SK-N-SH (cell line): ENCODE measurements around the gene PKN1. TPM values are rescaled to one million over a fixed set of nuclear protein-coding genes. Genes with fewer than 3 reads are reported as not detected.
"Not testable (repeated sequence)": the region's sequence is repeated elsewhere in the genome, so short reads cannot be mapped to it uniquely, and the experiment has no call there.

Source experiments
- CTCF ChIA-PET: fragments of 300-600, 350-600 bp; formaldehyde crosslinking; extraction: SDS; loops from one replicate; lab custom pipeline; 2021; lab: Yijun Ruan, JAX
- POLR2A ChIA-PET: fragments of 350-600 bp; sonication (Branson Sonifier 250); formaldehyde crosslinking; extraction: SDS; loops from one replicate; lab custom pipeline; 2020; ENCODE audit warnings: antibody characterized with exemption, inconsistent platforms; lab: Yijun Ruan, JAX
- DNase-seq: peaks from one replicate; pipeline ENCODE4 v3.0.0; 2012
- H2AFZ ChIP-seq: fragments of 200-600 bp; sonication (generic); 2 replicates; pipeline ENCODE4 v1.8.1; 2016; ENCODE audit warnings: antibody characterized with exemption, mild to moderate bottlenecking, low read depth
- H3F3A ChIP-seq: fragments of 200-600 bp; sonication (generic); replicated peaks from 2 replicates; pipeline ENCODE3; 2016; ENCODE audit warnings: antibody characterized with exemption, mild to moderate bottlenecking; ENCODE audit not compliant: insufficient read depth
- H3K27ac ChIP-seq, 2 experiments: fragments of 200-500 bp in 1 of 2; fragments of 200-600 bp in 1 of 2; sonication (Bioruptor generic) in 1 of 2; sonication (generic), shearing (Covaris generic) in 1 of 2; 2 replicates each; pipeline versions ENCODE4 v1.5.1 to v1.6.1; 2014 to 2016; ENCODE audit warnings: low read depth in 2 of 2, inconsistent platforms in 1 of 2, low read length in 1 of 2, mild to moderate bottlenecking in 1 of 2, mixed read lengths in 1 of 2
- H3K27me3 ChIP-seq: fragments of 200-600 bp; sonication (generic), shearing (Covaris generic); 2 replicates; pipeline ENCODE4 v1.6.1; 2016; ENCODE audit warnings: mixed run types; ENCODE audit not compliant: insufficient read depth
- H3K36me3 ChIP-seq, 2 experiments: fragments of 200-500 bp in 1 of 2; fragments of 200-600 bp in 1 of 2; sonication (Bioruptor generic) in 1 of 2; sonication (generic) in 1 of 2; replicated peaks in 1 of 2; 2 replicates each; pipeline versions ENCODE3 to v1.5.1; 2014 to 2016; ENCODE audit warnings: low read length in 1 of 2, mild to moderate bottlenecking in 1 of 2; ENCODE audit not compliant: insufficient read depth in 2 of 2, control insufficient read depth in 1 of 2
- H3K4me1 ChIP-seq, 2 experiments: fragments of 200-500 bp in 1 of 2; fragments of 200-600 bp in 1 of 2; sonication (Bioruptor generic) in 1 of 2; sonication (generic), shearing (Covaris generic) in 1 of 2; 2 replicates each; pipeline versions ENCODE4 v1.5.1 to v1.6.1; 2014 to 2016; ENCODE audit warnings: low read depth in 1 of 2, low read length in 1 of 2, mixed run types in 1 of 2; ENCODE audit not compliant: insufficient read depth in 2 of 2, control insufficient read depth in 1 of 2
- H3K4me2 ChIP-seq: fragments of 200-600 bp; sonication (generic), shearing (Covaris generic); 2 replicates; pipeline ENCODE4 v1.6.1; 2017; ENCODE audit warnings: mixed run types
- H3K4me3 ChIP-seq, 2 experiments: fragments of 200-500 bp in 1 of 2; fragments of 200-600 bp in 1 of 2; sonication (Bioruptor generic) in 1 of 2; sonication (generic), shearing (Covaris generic) in 1 of 2; 2 replicates each; pipeline versions ENCODE4 v1.5.1 to v1.8.1; 2014 to 2016; ENCODE audit warnings: low read depth in 2 of 2, inconsistent platforms in 1 of 2, low read length in 1 of 2, mild to moderate bottlenecking in 1 of 2, mixed read lengths in 1 of 2, moderate library complexity in 1 of 2
- H3K79me2 ChIP-seq: fragments of 200-600 bp; sonication (generic); 2 replicates; pipeline ENCODE4 v1.8.1; 2017; ENCODE audit warnings: mild to moderate bottlenecking; ENCODE audit not compliant: insufficient read depth
- H3K9ac ChIP-seq: fragments of 200-600 bp; sonication (generic); 2 replicates; pipeline ENCODE4 v1.6.1; 2017; ENCODE audit warnings: mixed run types
- H3K9me2 ChIP-seq: fragments of 200-600 bp; sonication (generic); 2 replicates; pipeline ENCODE4 v1.6.1; 2017; ENCODE audit warnings: mixed run types
- H3K9me3 ChIP-seq: fragments of 200-600 bp; sonication (generic); 2 replicates; pipeline ENCODE4 v1.6.1; 2017; ENCODE audit warnings: mixed run types, mild to moderate bottlenecking, moderate library complexity
- H4K20me1 ChIP-seq: fragments of 200-600 bp; sonication (generic); 2 replicates; pipeline ENCODE4 v1.6.1; 2017; ENCODE audit warnings: mild to moderate bottlenecking, mixed run types; ENCODE audit not compliant: insufficient read depth
- ELF1 ChIP-seq: IDR thresholded peaks from 2 replicates; pipeline ENCODE4 v1.4.0; 2012
- FOXJ3 ChIP-seq: sonication (generic); formaldehyde crosslinking; IDR thresholded peaks from 2 replicates; pipeline ENCODE4 v1.5.1; 2020; ENCODE audit warnings: mild to moderate bottlenecking, missing genetic modification reagents
- FOXM1 ChIP-seq: IDR thresholded peaks from 2 replicates; pipeline ENCODE4 v1.4.0; 2012; ENCODE audit warnings: low read depth, mild to moderate bottlenecking
- IRF3 ChIP-seq: fragments of 150-350 bp; IDR thresholded peaks from 2 replicates; pipeline ENCODE4 v1.6.1; 2016; ENCODE audit warnings: mild to moderate bottlenecking, low read depth, low read length
- JUND ChIP-seq: IDR thresholded peaks from 2 replicates; pipeline ENCODE4 v1.4.0; 2012
- MEF2A ChIP-seq: IDR thresholded peaks from 2 replicates; pipeline ENCODE4 v1.4.0; 2012; ENCODE audit warnings: low read depth, borderline replicate concordance
- NFIC ChIP-seq: IDR thresholded peaks from 2 replicates; pipeline ENCODE4 v1.4.0; 2012; ENCODE audit warnings: borderline replicate concordance
- RCOR1 ChIP-seq: fragments of 150-350 bp; IDR thresholded peaks from 2 replicates; pipeline ENCODE4 v1.6.1; 2017; ENCODE audit warnings: antibody characterized with exemption, low read length
- RFX5 ChIP-seq: IDR thresholded peaks from 2 replicates; pipeline ENCODE4 v1.6.1; 2012; ENCODE audit warnings: mild to moderate bottlenecking, improper control_type of control experiment, low read length
- TAF1 ChIP-seq: IDR thresholded peaks from 2 replicates; pipeline ENCODE4 v1.6.1; 2012; ENCODE audit warnings: low read depth, mild to moderate bottlenecking, low read length, moderate library complexity, borderline replicate concordance
- TEAD4 ChIP-seq: IDR thresholded peaks from 2 replicates; pipeline ENCODE4 v1.4.0; 2012; ENCODE audit warnings: mild to moderate bottlenecking, borderline replicate concordance; ENCODE audit not compliant: insufficient read depth
- USF2 ChIP-seq: fragments of 150-350 bp; IDR thresholded peaks from 2 replicates; pipeline ENCODE4 v1.6.1; 2017; ENCODE audit warnings: antibody characterized with exemption, low read length, low read depth, borderline replicate concordance
- YY1 ChIP-seq: IDR thresholded peaks from 2 replicates; pipeline ENCODE4 v1.4.0; 2012; ENCODE audit warnings: low read depth, mild to moderate bottlenecking
- WGBS: methylation state at CpG from one replicate; pipeline ENCODE4 v1.1.6; 2017; ENCODE audit warnings: low lambda C conversion rate; 5-methylcytosine and 5-hydroxymethylcytosine counted together
- polyA plus RNA-seq, 3 experiments: library from polyadenylated mRNA; depleted of rRNA; stranded (reverse); fragments of >200 nt; gene quantifications; 2 replicates each; pipeline ENCODE4 v1.2.3, GENCODE V29; 2012

Gene PKN1
- polyA plus RNA-seq, 1 of the 3 experiments (the other 2 are of a cell fraction): 99.6 TPM

- no peak for DNase-seq
- Histone ChIP-seq H3K79me2 (no peaks in the 10 kb centered on the region), H3K4me1 (no peaks in the 10 kb centered on the region; a peak in 1 of 4 replicates), H4K20me1 (no peaks in the 10 kb centered on the region), H3K9me2 (no peaks in the 10 kb centered on the region), H2AFZ (no peak overlapping the region), H3K9me3 (no peaks in the 10 kb centered on the region)
- TF ChIP-seq YY1 (no peak), USF2 (no peak), FOXM1 (no peak), IRF3 (no peak), ELF1 (no peak), RFX5 (no peak), TAF1 (no peak), RCOR1 (no peak), JUND (no peak), FOXJ3 (no peak), MEF2A (no peak), NFIC (no peak), TEAD4 (no peak)
- TF ChIP-seq, all 33 proteins: peak for 0
- H3K36me3 ChIP-seq: no peaks in the 10 kb centered on the region
- H3K9ac ChIP-seq: no peak overlapping the region
- H3F3A ChIP-seq: no peaks in the 10 kb centered on the region
- WGBS: 83% methylated on average over 9 of the region's 16 CpGs
- ChIA-PET CTCF (interaction anchor here (0.9 to 1.1 kb wide), 2 partner anchors 11 to 48 kb away, joined by 4 to 6 read pairs; no protein-coding TSS in a partner anchor), POLR2A (interaction anchor here (0.7 kb wide), 1 partner anchor 32 kb away, joined by 3 read pairs; no protein-coding TSS in a partner anchor)
- no peak overlapping the region for H3K27ac ChIP-seq
- H3K27me3 ChIP-seq: no peaks in the 10 kb centered on the region
- no peak overlapping the region for H3K4me2 ChIP-seq
- H3K4me3 ChIP-seq: no peak overlapping the region
These were observed 37.3 kb upstream of the PKN1 start for GRCh38 chr19:14395710-14396336.

- H3K36me3 ChIP-seq, H4K20me1 ChIP-seq, H3K4me3 ChIP-seq, H3K4me2 ChIP-seq, H3K27ac ChIP-seq, DNase-seq, POLR2A ChIA-PET, H2AFZ ChIP-seq, H3F3A ChIP-seq, H3K27me3 ChIP-seq, H3K9me3 ChIP-seq, H3K79me2 ChIP-seq, H3K4me1 ChIP-seq, H3K9ac ChIP-seq, H3K9me2 ChIP-seq: not testable (repeated sequence)
- WGBS: no CpG with 5 or more reads among the region's 3 CpGs
- CTCF ChIA-PET: interaction anchor here (1.4 kb wide), 1 partner anchor 9 kb away, joined by 4 read pairs; no protein-coding TSS in a partner anchor
These were observed 36.4 kb upstream of the PKN1 start for GRCh38 chr19:14396730-14397129.

GRCh38 chr19:14397168-14397567 is 35.9 kb upstream of the PKN1 start:
- CTCF ChIA-PET: interaction anchor here (1.4 kb wide), 1 partner anchor 9 kb away, joined by 4 read pairs; no protein-coding TSS in a partner anchor
- H3K36me3 ChIP-seq, H4K20me1 ChIP-seq, H2AFZ ChIP-seq, H3F3A ChIP-seq, POLR2A ChIA-PET, H3K9me2 ChIP-seq, H3K4me2 ChIP-seq, H3K27ac ChIP-seq, H3K9ac ChIP-seq, H3K9me3 ChIP-seq, H3K79me2 ChIP-seq, H3K4me1 ChIP-seq, H3K27me3 ChIP-seq, DNase-seq, H3K4me3 ChIP-seq: not testable (repeated sequence)
- WGBS: 95% methylated on average over 8 of the region's 16 CpGs
